Activated naive CD4-positive, alpha-beta T cell treated with Interleukin-2 at 50 U/mL for 16 hours (primary cell): ENCODE data around the gene RASEF.

Source experiments
- DNase-seq: peaks from one replicate; pipeline ENCODE4 v3.0.0-alpha.2; 2020

Gene RASEF

GRCh38 chr9:83047839-83048775 lies 14.8 kb downstream of the RASEF start:
- no peak for DNase-seq

- DNase-seq: no peak
Observed at GRCh38 chr9:83043597-83043996, 19.3 kb downstream of the RASEF start.

- DNase-seq: no peak
Observed at GRCh38 chr9:83041771-83042170, 21.2 kb downstream of the RASEF start.

- DNase-seq: no peak
Observed at GRCh38 chr9:83039303-83039702, 23.6 kb downstream of the RASEF start.

GRCh38 chr9:83036043-83036442 lies 26.9 kb downstream of the RASEF start:
- DNase-seq: no peak

GRCh38 chr9:83035143-83035542 lies 27.8 kb downstream of the RASEF start:
- no peak for DNase-seq

GRCh38 chr9:83034587-83034986 lies 28.4 kb downstream of the RASEF start:
- DNase-seq: no peak

GRCh38 chr9:83034026-83034425 lies 28.9 kb downstream of the RASEF start:
- DNase-seq: no peak

- DNase-seq: no peak
Observed at GRCh38 chr9:83032065-83032625, 30.8 kb downstream of the RASEF start.

- no peak for DNase-seq
Observed at GRCh38 chr9:83030391-83031107, 32.4 kb downstream of the RASEF start.

- no peak for DNase-seq
Observed at GRCh38 chr9:83029531-83030137, 33.3 kb downstream of the RASEF start.

- no peak for DNase-seq
Observed at GRCh38 chr9:83027153-83027891, 35.6 kb downstream of the RASEF start.

GRCh38 chr9:83024506-83025125 lies 38.3 kb downstream of the RASEF start:
- DNase-seq: no peak

GRCh38 chr9:83023151-83023550 lies 39.8 kb downstream of the RASEF start:
- DNase-seq: no peak

GRCh38 chr9:83020864-83021263 lies 42.1 kb downstream of the RASEF start:
- no peak for DNase-seq

GRCh38 chr9:83020327-83020726 lies 42.6 kb downstream of the RASEF start:
- DNase-seq: no peak

- no peak for DNase-seq
Observed at GRCh38 chr9:83019246-83019645, 43.7 kb downstream of the RASEF start.

GRCh38 chr9:83015897-83016296 lies 47.0 kb downstream of the RASEF start:
- DNase-seq: no peak

GRCh38 chr9:83013867-83014605 lies 48.9 kb downstream of the RASEF start:
- DNase-seq: no peak

- no peak for DNase-seq
Observed at GRCh38 chr9:83012922-83013838, 49.8 kb downstream of the RASEF start.
